GM19025 (cell line): ENCODE results near the gene WDR4.
"Not testable (repeated sequence)": the region's sequence is repeated elsewhere in the genome, so short reads cannot be mapped to it uniquely, and the experiment has no call there.

Source experiments
- ATAC-seq: cut with Tn5 transposase; IDR thresholded peaks from one replicate; pipeline ENCODE4 v1.9.1; 2021; ENCODE audit warnings: mild to moderate bottlenecking, low read depth, moderate library complexity; ENCODE audit not compliant: unreplicated experiment

WDR4 gene

GRCh38 chr21:42855171-42855936 lies 24.0 kb downstream of the WDR4 start:
- no peak for ATAC-seq

DNA sequence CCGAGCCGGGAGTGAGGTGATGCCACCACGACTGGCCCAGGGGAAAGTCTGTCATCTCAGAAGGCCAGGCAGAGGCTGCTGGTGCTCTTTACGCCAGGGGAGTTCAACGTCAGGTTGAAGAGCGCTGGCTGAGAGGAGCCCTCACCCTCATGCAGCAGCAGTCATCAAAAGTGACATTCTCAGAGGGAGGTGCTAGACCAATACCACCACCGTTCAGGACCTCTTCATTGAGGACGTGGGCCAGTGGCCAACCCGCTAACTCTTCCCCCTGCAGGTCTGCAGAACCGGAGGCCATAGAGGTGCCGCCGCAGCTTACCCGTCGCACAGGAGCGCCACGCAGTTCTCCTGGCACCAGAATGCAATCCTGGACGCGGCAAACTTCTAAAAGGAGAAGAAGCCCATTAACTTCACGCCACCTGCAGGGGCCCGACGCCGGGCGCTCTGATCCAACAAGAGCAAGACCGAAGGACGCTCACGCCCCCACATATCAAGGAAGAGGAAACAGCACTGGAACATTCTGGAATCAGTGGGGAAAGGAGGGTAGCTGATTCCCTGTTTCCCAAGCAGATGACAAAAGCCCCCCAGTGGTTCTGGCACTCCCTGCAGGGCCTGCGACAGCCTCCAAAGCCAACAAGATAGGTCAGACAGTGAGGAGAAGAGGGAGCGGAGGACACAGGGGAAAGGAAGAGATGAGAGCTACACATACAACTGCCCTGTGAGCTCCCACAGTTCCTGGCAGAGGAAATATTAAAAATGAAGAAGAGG lies 24.9 kb downstream of the WDR4 start:
- no peak for ATAC-seq

DNA sequence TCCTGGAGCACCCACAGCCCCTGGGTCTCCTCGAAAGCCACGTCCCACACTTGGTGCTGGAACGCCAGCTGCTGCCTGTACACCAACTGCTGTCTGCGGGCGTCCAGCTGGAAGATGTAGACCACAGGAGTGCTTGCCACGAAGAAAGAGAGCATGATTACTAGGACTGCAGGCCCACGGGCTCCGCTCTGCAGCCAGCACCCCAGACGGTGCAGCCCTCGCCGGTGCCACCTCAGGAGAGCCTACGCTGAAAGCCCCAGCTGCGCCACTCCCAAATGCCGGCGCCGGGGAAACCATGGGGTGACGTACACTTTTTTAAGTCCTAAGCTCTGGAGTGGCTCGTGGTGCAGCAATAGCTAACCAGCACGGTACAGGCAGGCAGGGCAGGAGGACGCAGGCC lies 25.7 kb downstream of the WDR4 start:
- no peak for ATAC-seq

- no peak for ATAC-seq
These were observed 26.3 kb downstream of the WDR4 start for GRCh38 chr21:42852925-42853570.

GRCh38 chr21:42851812-42852665 lies 27.3 kb downstream of the WDR4 start:
- no peak for ATAC-seq

DNA sequence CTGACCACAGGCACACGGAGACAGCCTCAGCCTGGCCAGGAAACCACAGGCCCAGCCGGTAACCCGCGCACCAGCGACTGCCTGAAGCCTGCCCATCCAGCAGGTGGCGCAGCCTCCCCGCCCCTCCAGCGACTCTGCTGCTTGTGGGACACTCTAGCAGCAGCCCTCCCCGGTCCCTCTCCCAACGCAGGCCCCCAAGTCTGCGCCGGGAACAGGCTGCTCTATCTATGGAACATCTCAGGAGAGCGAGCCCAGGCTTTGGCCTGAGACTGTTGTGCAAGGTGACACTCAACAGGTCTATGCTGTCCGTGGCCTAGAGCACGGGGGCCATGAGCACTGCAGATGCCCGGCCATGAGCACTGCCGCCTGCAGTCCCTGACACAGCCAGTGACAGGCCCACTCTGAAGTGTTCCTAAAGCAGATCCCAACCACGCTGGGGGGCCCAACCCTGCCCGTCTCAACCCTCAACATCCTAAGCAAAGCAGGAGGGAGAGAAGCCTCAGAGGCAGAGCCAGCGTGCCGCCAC lies 28.4 kb downstream of the WDR4 start:
- no peak for ATAC-seq

DNA sequence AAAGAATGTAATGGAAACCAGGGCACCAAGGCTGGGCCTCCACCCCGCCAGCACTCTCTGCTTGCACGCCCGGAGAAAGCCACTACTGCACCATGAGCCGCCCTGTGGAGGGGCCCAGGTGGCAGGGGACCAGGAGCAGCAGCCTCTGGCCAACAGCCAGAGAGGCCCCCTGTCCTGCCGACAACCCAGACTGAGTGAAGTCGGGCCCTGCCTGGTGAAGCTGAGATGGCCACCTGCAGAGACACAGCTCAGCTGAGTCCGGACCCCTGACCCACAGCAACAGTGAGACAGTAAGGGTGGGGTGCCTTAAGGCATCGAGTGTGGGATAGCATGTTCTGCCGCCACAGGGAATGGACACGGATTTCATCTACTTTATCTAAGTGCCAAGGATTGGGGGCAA lies 28.9 kb downstream of the WDR4 start:
- no peak for ATAC-seq

- no peak for ATAC-seq
These were observed 29.5 kb downstream of the WDR4 start for GRCh38 chr21:42849759-42850412.

- ATAC-seq = no peak
These were observed 30.2 kb downstream of the WDR4 start for GRCh38 chr21:42848932-42849758.

- ATAC-seq = not testable (repeated sequence)
These were observed 31.0 kb downstream of the WDR4 start for GRCh38 chr21:42848144-42848931.

DNA sequence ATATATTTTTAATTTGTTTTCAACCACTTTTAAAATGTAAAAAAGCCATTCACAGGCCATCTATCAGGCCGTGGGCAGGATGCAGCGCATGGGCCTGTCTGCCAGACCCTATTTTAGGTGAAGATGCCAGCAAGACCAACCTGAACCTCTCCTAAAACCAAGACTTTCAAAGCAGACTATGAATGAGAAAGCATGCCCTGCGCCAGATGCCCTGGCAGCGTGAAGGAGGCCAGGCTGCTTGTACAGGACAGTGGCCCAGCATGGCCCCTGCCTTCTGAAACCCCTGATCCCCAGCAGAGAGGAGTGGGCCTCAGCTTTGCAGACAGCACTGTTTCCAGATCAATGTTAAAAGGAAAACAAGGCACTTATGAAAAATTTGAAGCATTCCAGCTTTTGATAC lies 31.6 kb downstream of the WDR4 start:
- ATAC-seq = no peak

DNA sequence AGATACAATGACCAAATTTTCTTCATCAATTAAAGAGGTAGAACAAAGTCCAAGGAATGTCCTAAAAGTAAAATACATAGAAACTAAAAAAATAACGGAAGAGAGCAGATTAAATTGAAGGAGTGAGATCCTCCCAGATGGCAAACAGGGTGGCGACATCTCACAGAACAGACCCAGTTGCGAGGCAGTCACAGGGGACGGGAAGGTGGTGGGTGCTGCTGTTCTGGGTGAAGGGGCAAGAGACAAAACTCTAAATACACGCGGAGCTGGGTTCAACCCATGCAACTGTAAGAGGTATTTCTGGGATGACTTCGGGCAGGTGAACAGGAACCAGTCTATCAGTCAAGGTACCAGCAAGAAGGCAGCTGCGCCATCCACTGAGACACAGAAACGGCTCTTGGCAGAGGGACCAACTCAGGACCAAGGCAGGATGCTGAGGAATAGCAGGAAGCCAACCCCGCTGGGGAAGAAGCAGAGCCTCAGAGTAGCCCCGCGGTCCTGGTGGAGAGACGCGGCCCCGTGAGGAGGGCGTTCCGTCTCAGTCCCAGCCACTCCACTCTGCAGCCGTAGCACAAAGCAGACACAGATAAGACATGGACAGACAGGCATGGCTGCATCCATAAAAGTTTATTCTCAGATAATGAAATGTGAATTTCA lies 32.2 kb downstream of the WDR4 start:
- ATAC-seq = no peak

- ATAC-seq = no peak
These were observed 33.1 kb downstream of the WDR4 start for GRCh38 chr21:42846221-42846620.

DNA sequence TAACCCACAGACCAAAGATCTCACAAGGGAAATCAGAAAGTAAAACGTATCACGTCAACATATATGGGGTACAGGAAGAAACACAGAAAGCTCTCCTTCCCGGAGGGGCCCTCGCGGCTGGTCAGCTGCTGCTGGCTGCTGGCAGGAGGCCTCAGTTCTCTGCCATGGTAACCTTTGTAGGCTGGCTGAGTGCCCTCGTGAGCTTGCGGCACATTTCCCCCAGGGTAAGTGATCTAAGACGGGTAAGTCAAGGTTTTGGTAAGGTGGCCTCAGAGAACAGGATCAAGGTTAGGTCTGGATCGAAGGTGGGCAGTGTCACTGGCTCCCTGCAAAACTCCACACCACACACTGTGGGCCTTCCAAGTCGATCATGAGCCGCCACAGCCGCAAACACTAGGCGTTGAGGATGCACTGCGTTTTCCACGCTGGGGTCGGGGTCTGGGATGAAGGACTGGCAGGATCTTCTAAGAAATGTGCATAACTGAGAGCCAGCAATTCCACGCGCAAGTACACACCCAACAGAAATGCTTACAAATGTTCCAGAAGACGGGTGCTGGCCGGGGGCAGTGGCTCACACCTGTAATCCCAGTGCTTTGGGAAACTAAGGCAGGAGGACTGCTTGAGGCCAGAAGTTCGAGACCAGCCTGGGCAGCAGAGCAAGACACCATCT lies 33.9 kb downstream of the WDR4 start:
- ATAC-seq = no peak

- no peak for ATAC-seq
These were observed 34.8 kb downstream of the WDR4 start for GRCh38 chr21:42844411-42845113.

GRCh38 chr21:42843056-42843455 lies 36.3 kb downstream of the WDR4 start:
- ATAC-seq = no peak
